Measurements from ENCODE around the gene NKAPL. TPM values are rescaled to one million over a fixed set of nuclear protein-coding genes. Genes with fewer than 3 reads are reported as not detected.

The NKAPL gene
- total and polyA plus RNA-seq, 2 of the 13 experiments (the other 11 are each of a cell fraction or from before 2014, with no cell fraction given) = not detected

DNA sequence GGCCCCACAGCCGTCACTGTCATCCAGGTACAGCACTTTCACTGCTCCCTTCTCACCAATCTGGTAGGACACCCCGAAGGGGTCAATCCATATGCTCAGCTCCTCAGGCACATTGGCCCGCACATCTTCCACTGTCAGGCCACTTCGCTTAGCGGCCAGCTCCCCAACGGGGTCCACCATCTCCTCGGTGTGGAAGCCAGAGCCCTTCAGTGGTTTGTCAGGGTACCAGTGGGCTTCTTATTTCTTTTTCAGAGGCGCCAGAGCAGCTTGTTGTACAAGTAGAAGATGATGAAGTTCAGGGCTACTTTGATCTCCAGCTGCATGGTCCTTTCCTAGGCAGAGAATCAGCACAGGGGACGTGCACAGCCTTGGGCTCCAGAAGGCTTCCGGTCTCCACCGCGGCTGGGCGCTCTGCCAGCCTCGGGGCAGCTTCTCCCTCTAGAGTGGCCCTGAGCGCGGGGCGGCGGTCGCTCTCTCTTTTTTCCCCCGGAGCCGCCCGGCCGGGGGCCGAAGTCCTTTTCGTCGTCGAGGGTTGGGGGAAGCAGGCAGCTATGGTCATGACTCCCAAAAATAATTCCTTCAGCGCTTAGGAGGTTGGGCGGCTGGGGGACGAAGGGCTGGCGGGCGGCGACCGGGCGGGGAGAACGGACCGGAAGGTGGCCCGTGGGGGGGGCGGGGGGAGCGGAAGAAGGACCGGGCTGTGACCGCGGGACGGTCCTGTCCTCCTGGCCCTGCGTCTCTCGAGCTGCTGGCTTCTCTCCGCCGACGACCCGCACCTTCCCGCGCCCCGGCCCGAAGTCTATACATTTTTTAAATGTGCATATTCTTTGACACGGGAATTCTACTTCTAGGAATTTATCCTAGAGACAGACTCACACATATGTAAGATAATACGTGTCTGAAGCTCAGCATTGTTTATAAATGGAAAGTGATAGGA, 40.5 kb upstream of the NKAPL start (continued):
- TF ChIP-seq KLF11 (CRISPR knock-in tag; IDR thresholded peaks at IDR 0.05) (peak; percentile 68; the same call in 1 of the 2 replicates), ZNF572 (CRISPR knock-in tag; IDR thresholded peaks at IDR 0.05) (no peak), GZF1 (CRISPR knock-in tag; IDR thresholded peaks at IDR 0.05) (no peak), SIN3B (IDR thresholded peaks at IDR 0.05; ENCODE audit: low read length) (no peak), NFE2 (CRISPR knock-in tag; IDR thresholded peaks at IDR 0.05) (no peak), SMARCE1 (IDR thresholded peaks at IDR 0.05; ENCODE audit: borderline replicate concordance) (no peak), ZSCAN21 (CRISPR knock-in tag; IDR thresholded peaks at IDR 0.05; ENCODE audit: borderline replicate concordance) (0 out of 2 replicates have a peak, but pooled peaks have one; percentile 37), NFIC (IDR thresholded peaks at IDR 0.05; ENCODE audit: low read length) (0 out of 2 replicates have a peak, but pooled peaks have one; percentile 49), NFATC3 (CRISPR knock-in tag; IDR thresholded peaks at IDR 0.05) (no peak), JUND (CRISPR knock-in tag; IDR thresholded peaks at IDR 0.05) (no peak), ZBTB7A (CRISPR knock-in tag; IDR thresholded peaks at IDR 0.05) (no peak), FOXP1 (IDR thresholded peaks at IDR 0.05) (no peak), FOXP1 (CRISPR knock-in tag; IDR thresholded peaks at IDR 0.05) (no peak), ZNF782 (CRISPR knock-in tag; IDR thresholded peaks at IDR 0.05; ENCODE audit: borderline replicate concordance) (no peak; the same call in 1 of the 2 replicates), ZNF75D (CRISPR knock-in tag; IDR thresholded peaks at IDR 0.05; ENCODE audit: borderline replicate concordance) (no peak), ZNF383 (CRISPR knock-in tag; IDR thresholded peaks at IDR 0.05; ENCODE audit: borderline replicate concordance) (0 out of 2 replicates have a peak, but pooled peaks have one; percentile 50), TAF15 (IDR thresholded peaks at IDR 0.05; ENCODE audit: low read depth, low read length, poor library complexity, severe bottlenecking) (no peak), MLLT10 (CRISPR knock-in tag; IDR thresholded peaks at IDR 0.05) (no peak)
- TF ChIP-seq, protein P1, sequence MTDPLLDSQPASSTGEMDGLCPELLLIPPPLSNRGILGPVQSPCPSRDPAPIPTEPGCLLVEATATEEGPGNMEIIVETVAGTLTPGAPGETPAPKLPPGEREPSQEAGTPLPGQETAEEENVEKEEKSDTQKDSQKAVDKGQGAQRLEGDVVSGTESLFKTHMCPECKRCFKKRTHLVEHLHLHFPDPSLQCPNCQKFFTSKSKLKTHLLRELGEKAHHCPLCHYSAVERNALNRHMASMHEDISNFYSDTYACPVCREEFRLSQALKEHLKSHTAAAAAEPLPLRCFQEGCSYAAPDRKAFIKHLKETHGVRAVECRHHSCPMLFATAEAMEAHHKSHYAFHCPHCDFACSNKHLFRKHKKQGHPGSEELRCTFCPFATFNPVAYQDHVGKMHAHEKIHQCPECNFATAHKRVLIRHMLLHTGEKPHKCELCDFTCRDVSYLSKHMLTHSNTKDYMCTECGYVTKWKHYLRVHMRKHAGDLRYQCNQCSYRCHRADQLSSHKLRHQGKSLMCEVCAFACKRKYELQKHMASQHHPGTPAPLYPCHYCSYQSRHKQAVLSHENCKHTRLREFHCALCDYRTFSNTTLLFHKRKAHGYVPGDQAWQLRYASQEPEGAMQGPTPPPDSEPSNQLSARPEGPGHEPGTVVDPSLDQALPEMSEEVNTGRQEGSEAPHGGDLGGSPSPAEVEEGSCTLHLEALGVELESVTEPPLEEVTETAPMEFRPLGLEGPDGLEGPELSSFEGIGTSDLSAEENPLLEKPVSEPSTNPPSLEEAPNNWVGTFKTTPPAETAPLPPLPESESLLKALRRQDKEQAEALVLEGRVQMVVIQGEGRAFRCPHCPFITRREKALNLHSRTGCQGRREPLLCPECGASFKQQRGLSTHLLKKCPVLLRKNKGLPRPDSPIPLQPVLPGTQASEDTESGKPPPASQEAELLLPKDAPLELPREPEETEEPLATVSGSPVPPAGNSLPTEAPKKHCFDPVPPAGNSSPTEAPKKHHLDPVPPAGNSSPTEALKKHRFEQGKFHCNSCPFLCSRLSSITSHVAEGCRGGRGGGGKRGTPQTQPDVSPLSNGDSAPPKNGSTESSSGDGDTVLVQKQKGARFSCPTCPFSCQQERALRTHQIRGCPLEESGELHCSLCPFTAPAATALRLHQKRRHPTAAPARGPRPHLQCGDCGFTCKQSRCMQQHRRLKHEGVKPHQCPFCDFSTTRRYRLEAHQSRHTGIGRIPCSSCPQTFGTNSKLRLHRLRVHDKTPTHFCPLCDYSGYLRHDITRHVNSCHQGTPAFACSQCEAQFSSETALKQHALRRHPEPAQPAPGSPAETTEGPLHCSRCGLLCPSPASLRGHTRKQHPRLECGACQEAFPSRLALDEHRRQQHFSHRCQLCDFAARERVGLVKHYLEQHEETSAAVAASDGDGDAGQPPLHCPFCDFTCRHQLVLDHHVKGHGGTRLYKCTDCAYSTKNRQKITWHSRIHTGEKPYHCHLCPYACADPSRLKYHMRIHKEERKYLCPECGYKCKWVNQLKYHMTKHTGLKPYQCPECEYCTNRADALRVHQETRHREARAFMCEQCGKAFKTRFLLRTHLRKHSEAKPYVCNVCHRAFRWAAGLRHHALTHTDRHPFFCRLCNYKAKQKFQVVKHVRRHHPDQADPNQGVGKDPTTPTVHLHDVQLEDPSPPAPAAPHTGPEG (CRISPR knock-in tag; IDR thresholded peaks at IDR 0.05) = peak; percentile 88; the same call in 1 of the 2 replicates
- TF ChIP-seq, protein P2, sequence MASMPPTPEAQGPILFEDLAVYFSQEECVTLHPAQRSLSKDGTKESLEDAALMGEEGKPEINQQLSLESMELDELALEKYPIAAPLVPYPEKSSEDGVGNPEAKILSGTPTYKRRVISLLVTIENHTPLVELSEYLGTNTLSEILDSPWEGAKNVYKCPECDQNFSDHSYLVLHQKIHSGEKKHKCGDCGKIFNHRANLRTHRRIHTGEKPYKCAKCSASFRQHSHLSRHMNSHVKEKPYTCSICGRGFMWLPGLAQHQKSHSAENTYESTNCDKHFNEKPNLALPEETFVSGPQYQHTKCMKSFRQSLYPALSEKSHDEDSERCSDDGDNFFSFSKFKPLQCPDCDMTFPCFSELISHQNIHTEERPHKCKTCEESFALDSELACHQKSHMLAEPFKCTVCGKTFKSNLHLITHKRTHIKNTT (CRISPR knock-in tag; IDR thresholded peaks at IDR 0.05) = no peak
- TF ChIP-seq, protein P3, sequence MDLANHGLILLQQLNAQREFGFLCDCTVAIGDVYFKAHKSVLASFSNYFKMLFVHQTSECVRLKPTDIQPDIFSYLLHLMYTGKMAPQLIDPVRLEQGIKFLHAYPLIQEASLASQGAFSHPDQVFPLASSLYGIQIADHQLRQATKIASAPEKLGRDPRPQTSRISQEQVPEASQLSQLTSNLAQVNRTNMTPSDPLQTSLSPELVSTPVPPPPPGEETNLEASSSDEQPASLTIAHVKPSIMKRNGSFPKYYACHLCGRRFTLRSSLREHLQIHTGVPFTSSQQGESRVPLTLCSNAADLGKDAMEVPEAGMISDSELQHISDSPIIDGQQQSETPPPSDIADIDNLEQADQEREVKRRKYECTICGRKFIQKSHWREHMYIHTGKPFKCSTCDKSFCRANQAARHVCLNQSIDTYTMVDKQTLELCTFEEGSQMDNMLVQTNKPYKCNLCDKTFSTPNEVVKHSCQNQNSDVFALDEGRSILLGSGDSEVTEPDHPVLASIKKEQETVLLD (CRISPR knock-in tag; IDR thresholded peaks at IDR 0.05; ENCODE audit: low read depth) = peak; percentile 68

Measured in HepG2 (cell line).